Gastroesophageal sphincter (tissue), 3 donors: Measurements from ENCODE around the gene CDH4.

ENCODE experiments used
- EP300 ChIP-seq: sonication (generic); formaldehyde crosslinking; IDR thresholded peaks from one replicate; pipeline ENCODE4 v1.6.1; 2017; ENCODE audit warnings: antibody characterized with exemption, mild to moderate bottlenecking
- POLR2AphosphoS5 ChIP-seq: sonication (generic); formaldehyde crosslinking; IDR thresholded peaks from one replicate; pipeline ENCODE4 v1.6.1; 2017; ENCODE audit warnings: antibody characterized with exemption
- TF ChIP-seq, protein P1 (sequence below), 4 experiments: fragments of 200-600 bp in 2 of 4; fragments of 450-650 bp in 2 of 4; sonication (generic) in 1 of 4; IDR thresholded peaks; one replicate each; pipeline ENCODE4 v1.5.1; 2017 to 2019; ENCODE audit warnings: antibody characterized with exemption in 4 of 4, mild to moderate bottlenecking in 2 of 4, moderate library complexity in 2 of 4

DNA sequence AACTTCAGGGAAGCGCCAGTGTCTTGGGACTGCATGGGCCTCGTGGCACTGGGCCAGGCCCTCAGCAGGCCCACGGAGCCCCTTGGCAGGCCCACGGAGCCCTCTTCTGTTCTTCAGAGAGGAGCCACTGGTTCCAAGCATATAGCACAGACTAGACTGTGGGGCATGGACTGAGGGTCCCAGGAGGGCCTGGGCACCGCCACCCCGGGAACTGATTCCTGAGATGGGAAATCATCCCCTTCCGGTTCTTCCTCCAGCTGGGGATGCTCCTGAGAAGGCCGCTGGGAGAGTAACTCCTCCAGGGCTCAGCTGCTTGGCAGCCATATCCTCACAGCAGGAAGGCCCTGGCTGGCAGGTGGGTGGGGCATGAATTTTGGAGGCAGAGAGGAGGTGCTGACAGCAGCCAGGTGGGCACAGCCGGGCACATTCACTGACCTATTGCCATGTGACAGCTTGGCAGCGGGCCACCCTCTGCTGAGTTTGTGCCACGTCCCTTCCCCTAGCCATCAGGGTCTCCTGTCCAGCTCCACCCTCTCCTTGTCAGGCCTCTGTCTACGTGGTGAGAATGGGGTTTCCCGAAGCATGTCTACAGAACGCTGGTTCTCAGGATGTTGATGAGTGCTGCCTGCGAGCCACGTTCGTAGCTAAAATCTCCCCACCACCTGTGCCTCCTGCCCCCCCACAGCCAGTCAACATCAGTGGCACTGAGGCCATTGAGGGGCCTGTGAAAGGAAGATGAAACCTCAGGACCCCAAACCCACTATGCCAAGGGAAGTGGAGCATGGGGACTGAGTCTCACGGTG is 661.6 kb downstream of the CDH4 start:
- TF ChIP-seq EP300: no peak
- TF ChIP-seq, protein P1, sequence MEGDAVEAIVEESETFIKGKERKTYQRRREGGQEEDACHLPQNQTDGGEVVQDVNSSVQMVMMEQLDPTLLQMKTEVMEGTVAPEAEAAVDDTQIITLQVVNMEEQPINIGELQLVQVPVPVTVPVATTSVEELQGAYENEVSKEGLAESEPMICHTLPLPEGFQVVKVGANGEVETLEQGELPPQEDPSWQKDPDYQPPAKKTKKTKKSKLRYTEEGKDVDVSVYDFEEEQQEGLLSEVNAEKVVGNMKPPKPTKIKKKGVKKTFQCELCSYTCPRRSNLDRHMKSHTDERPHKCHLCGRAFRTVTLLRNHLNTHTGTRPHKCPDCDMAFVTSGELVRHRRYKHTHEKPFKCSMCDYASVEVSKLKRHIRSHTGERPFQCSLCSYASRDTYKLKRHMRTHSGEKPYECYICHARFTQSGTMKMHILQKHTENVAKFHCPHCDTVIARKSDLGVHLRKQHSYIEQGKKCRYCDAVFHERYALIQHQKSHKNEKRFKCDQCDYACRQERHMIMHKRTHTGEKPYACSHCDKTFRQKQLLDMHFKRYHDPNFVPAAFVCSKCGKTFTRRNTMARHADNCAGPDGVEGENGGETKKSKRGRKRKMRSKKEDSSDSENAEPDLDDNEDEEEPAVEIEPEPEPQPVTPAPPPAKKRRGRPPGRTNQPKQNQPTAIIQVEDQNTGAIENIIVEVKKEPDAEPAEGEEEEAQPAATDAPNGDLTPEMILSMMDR (IDR thresholded peaks at IDR 0.05): no peak
- TF ChIP-seq POLR2AphosphoS5: no peak
